ENCODE results near the gene NBEA.

GRCh38 chr13:35565273-35565672 is 623.2 kb downstream of the NBEA start:
- TF ChIP-seq CTCF (IDR thresholded peaks at IDR 0.05) (no peak), POLR2A (IDR thresholded peaks at IDR 0.05) (no peak)

Measured in heart left ventricle (tissue), 13 donors.